ENCODE data around the gene SH3TC1.

- no peak for TF ChIP-seq RAD21 (IDR thresholded peaks at IDR 0.05 in 1 of 2, conservative IDR thresholded peaks at IDR 0.05 in 1 of 2; ENCODE audit: low read depth in 2 of 2, low read length in 2 of 2)
- no peak for TF ChIP-seq CHD1 (IDR thresholded peaks at IDR 0.05; ENCODE audit: low read depth, low read length)
- TF ChIP-seq SP1 (IDR thresholded peaks at IDR 0.05; ENCODE audit: low read depth, low read length) = no peak
- no peak for TF ChIP-seq EP300 (IDR thresholded peaks at IDR 0.05; ENCODE audit: borderline replicate concordance in 1 of 2, low read depth in 2 of 2, low read length in 2 of 2)
- TF ChIP-seq, protein P1, sequence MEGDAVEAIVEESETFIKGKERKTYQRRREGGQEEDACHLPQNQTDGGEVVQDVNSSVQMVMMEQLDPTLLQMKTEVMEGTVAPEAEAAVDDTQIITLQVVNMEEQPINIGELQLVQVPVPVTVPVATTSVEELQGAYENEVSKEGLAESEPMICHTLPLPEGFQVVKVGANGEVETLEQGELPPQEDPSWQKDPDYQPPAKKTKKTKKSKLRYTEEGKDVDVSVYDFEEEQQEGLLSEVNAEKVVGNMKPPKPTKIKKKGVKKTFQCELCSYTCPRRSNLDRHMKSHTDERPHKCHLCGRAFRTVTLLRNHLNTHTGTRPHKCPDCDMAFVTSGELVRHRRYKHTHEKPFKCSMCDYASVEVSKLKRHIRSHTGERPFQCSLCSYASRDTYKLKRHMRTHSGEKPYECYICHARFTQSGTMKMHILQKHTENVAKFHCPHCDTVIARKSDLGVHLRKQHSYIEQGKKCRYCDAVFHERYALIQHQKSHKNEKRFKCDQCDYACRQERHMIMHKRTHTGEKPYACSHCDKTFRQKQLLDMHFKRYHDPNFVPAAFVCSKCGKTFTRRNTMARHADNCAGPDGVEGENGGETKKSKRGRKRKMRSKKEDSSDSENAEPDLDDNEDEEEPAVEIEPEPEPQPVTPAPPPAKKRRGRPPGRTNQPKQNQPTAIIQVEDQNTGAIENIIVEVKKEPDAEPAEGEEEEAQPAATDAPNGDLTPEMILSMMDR (IDR thresholded peaks at IDR 0.05; ENCODE audit: control extremely low read depth in 1 of 3, insufficient read depth in 1 of 3, low read depth in 1 of 3, low read length in 3 of 3) = no peak
- no peak for TF ChIP-seq MAX (IDR thresholded peaks at IDR 0.05)
- TF ChIP-seq EZH2 (IDR thresholded peaks at IDR 0.05; ENCODE audit: low read depth, low read length, severe bottlenecking) = no peak
- TF ChIP-seq ATF3 (IDR thresholded peaks at IDR 0.05; ENCODE audit: insufficient read depth, low read depth, low read length) = no peak
- TF ChIP-seq, protein P2, sequence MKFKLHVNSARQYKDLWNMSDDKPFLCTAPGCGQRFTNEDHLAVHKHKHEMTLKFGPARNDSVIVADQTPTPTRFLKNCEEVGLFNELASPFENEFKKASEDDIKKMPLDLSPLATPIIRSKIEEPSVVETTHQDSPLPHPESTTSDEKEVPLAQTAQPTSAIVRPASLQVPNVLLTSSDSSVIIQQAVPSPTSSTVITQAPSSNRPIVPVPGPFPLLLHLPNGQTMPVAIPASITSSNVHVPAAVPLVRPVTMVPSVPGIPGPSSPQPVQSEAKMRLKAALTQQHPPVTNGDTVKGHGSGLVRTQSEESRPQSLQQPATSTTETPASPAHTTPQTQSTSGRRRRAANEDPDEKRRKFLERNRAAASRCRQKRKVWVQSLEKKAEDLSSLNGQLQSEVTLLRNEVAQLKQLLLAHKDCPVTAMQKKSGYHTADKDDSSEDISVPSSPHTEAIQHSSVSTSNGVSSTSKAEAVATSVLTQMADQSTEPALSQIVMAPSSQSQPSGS (IDR thresholded peaks at IDR 0.05; ENCODE audit: low read length) = no peak
- TF ChIP-seq TEAD4 (IDR thresholded peaks at IDR 0.05; ENCODE audit: low read depth, low read length) = no peak
These were observed 18.0 kb upstream of the SH3TC1 start for GRCh38 chr4:8181119-8181518.
